Mammary epithelial cell (primary cell): ENCODE measurements around the gene ATP6V1C2.

ENCODE experiments used
- EZH2 ChIP-seq: IDR thresholded peaks from 2 replicates; pipeline ENCODE4 v1.6.1; 2012; ENCODE audit warnings: low read length, inconsistent platforms, borderline replicate concordance
- TF ChIP-seq, protein P1 (sequence below), 2 donors: IDR thresholded peaks in 1 of 2; conservative IDR thresholded peaks in 1 of 2; 2 replicates each; pipeline ENCODE4 v1.5.1; 2011 to 2012; ENCODE audit warnings: inconsistent platforms in 2 of 2, low read length in 2 of 2, mild to moderate bottlenecking in 2 of 2, control low read depth in 1 of 2, low read depth in 1 of 2; ENCODE audit not compliant: insufficient read depth in 1 of 2; ENCODE audit errors: extremely low read depth in 1 of 2

GRCh38 chr2:10707831-10708230 is 13.6 kb upstream of the ATP6V1C2 start:
- TF ChIP-seq, protein P1, sequence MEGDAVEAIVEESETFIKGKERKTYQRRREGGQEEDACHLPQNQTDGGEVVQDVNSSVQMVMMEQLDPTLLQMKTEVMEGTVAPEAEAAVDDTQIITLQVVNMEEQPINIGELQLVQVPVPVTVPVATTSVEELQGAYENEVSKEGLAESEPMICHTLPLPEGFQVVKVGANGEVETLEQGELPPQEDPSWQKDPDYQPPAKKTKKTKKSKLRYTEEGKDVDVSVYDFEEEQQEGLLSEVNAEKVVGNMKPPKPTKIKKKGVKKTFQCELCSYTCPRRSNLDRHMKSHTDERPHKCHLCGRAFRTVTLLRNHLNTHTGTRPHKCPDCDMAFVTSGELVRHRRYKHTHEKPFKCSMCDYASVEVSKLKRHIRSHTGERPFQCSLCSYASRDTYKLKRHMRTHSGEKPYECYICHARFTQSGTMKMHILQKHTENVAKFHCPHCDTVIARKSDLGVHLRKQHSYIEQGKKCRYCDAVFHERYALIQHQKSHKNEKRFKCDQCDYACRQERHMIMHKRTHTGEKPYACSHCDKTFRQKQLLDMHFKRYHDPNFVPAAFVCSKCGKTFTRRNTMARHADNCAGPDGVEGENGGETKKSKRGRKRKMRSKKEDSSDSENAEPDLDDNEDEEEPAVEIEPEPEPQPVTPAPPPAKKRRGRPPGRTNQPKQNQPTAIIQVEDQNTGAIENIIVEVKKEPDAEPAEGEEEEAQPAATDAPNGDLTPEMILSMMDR (conservative IDR thresholded peaks at IDR 0.05 in 1 of 2, IDR thresholded peaks at IDR 0.05 in 1 of 2; ENCODE audit: extremely low read depth in 1 of 2, insufficient read depth in 1 of 2, low read depth in 1 of 2, low read length in 2 of 2): no peak
- TF ChIP-seq EZH2: no peak
